Activated T-helper 17 cell treated with anti-CD3 and anti-CD28 coated beads, Interleukin-2, amount 50 U/mL, for 72 hours (primary cell): ENCODE data around the gene DGKZ. TPM values are rescaled to one million over a fixed set of nuclear protein-coding genes. Genes with fewer than 3 reads are reported as not detected.
A peak's percentile ranks its signal among the peaks of the same experiment; 100 is the strongest.
"Not testable (repeated sequence)": the region's sequence is repeated elsewhere in the genome, so short reads cannot be mapped to it uniquely, and the experiment has no call there.

Experiments used
- ATAC-seq: fragments of 150-1000 bp; cut with Tn5 transposase; replicated peaks from 2 replicates; pipeline ENCODE4 v1.10.0; 2021; ENCODE audit warnings: mild to moderate bottlenecking, moderate library complexity
- H3K27ac Mint-ChIP-seq: one replicate; pipeline ENCODE4 v1.8.0; 2022; ENCODE audit warnings: mixed read lengths
- H3K27me3 Mint-ChIP-seq: one replicate; pipeline ENCODE4 v1.8.0; 2022; ENCODE audit warnings: mixed read lengths
- H3K36me3 Mint-ChIP-seq: one replicate; pipeline ENCODE4 v1.8.0; 2022; ENCODE audit warnings: low read depth, mild to moderate bottlenecking, mixed read lengths
- H3K4me1 Mint-ChIP-seq: one replicate; pipeline ENCODE4 v1.8.0; 2022; ENCODE audit warnings: mixed read lengths
- H3K4me3 Mint-ChIP-seq: one replicate; pipeline ENCODE4 v1.8.0; 2022; ENCODE audit warnings: mild to moderate bottlenecking, mixed read lengths
- H3K9me3 Mint-ChIP-seq: one replicate; pipeline ENCODE4 v1.8.0; 2022; ENCODE audit warnings: mixed read lengths
- total RNA-seq, 2 donors: library from RNA; stranded (reverse); gene quantifications; one replicate each; pipeline ENCODE4 v1.2.3, GENCODE V29; 2022

The DGKZ gene
- total RNA-seq, 2 donors from 2014 or later, result 78.9 to 100 TPM

- no peak for ATAC-seq
- peak overlapping the region; percentile 92 for H3K4me3 Mint-ChIP-seq
- H3K27me3 Mint-ChIP-seq, result no peaks in the 10 kb centered on the region
- H3K4me1 Mint-ChIP-seq, result peaks cover 10% of the 10 kb centered on the region
- no peaks in the 10 kb centered on the region for H3K9me3 Mint-ChIP-seq
- H3K36me3 Mint-ChIP-seq, result peaks cover 9% of the 10 kb centered on the region
- peak overlapping the region; percentile 94 for H3K27ac Mint-ChIP-seq
These were observed 15.8 kb downstream of the DGKZ start for GRCh38 chr11:46363031-46363407.

DNA sequence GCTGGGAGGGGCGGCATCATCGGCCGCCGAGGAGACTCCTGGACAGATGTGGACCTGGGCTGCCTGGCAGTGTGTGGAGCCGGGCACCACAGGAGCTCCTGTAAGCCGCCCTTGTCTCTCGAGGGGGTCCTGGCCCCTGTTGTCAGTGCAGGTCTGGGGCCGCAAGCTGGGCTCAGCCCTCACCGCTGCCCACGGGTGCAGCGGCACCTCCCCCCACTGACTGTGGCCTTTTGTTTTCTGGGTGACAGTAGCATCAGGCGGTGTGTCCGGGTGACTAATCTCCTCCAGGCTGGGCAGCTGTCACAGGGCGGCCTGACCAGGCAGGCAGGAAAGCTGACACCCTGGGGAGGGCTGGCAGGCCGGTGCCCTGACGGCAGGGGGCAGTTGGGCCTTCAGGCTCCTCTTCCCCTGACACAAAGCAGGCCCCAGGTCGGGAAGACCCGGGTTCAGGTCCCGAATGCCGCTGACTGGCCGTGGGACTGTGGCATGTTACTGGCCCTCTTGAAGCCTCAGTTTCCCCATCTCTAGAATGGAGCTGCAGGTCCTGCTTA lies 16.3 kb downstream of the DGKZ start:
- Mint-ChIP-seq H3K4me1 (peaks cover 10% of the 10 kb centered on the region), H3K36me3 (peaks cover 13% of the 10 kb centered on the region), H3K27ac (peak overlapping the region; percentile 26), H3K4me3 (no peak overlapping the region), H3K27me3 (no peaks in the 10 kb centered on the region), H3K9me3 (no peaks in the 10 kb centered on the region)
- no peak for ATAC-seq

GRCh38 chr11:46364056-46364455 lies 16.8 kb downstream of the DGKZ start:
- H3K9me3 Mint-ChIP-seq, result no peaks in the 10 kb centered on the region
- peaks cover 10% of the 10 kb centered on the region for H3K4me1 Mint-ChIP-seq

GRCh38 chr11:46364791-46365190 lies 17.5 kb downstream of the DGKZ start:
- H3K27ac Mint-ChIP-seq, result peak overlapping the region; percentile 26
- no peak for ATAC-seq
- no peaks in the 10 kb centered on the region for H3K27me3 Mint-ChIP-seq
- peaks cover 10% of the 10 kb centered on the region for H3K4me1 Mint-ChIP-seq
- no peaks in the 10 kb centered on the region for H3K9me3 Mint-ChIP-seq
- H3K4me3 Mint-ChIP-seq, result no peak overlapping the region
- peaks cover 26% of the 10 kb centered on the region for H3K36me3 Mint-ChIP-seq

More at GRCh38 chr11:46364056-46364455, 16.8 kb downstream of the DGKZ start:
- Mint-ChIP-seq H3K36me3 (peaks cover 19% of the 10 kb centered on the region), H3K27me3 (no peaks in the 10 kb centered on the region), H3K27ac (peak overlapping the region; percentile 26), H3K4me3 (no peak overlapping the region)
- no peak for ATAC-seq

DNA sequence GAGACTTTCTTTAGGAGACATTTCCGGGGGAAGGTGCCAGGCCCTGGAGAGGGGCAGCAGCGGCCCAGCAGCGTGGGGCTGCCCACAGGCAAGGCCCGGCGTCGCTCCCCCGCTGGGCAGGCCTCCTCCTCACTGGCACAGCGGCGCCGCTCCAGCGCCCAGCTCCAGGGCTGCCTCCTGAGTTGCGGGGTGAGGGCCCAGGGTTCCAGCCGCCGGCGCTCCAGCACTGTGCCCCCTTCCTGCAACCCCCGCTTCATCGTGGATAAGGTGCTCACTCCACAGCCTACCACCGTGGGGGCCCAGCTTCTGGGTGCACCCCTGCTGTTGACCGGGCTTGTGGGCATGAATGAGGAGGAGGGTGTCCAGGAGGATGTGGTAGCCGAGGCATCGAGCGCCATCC lies 19.0 kb downstream of the DGKZ start:
- H3K4me3 Mint-ChIP-seq, result no peak overlapping the region
- ATAC-seq, result no peak
- peaks cover 10% of the 10 kb centered on the region for H3K4me1 Mint-ChIP-seq
- H3K9me3 Mint-ChIP-seq, result no peaks in the 10 kb centered on the region
- H3K27me3 Mint-ChIP-seq, result no peaks in the 10 kb centered on the region
- H3K27ac Mint-ChIP-seq, result no peak overlapping the region
- peaks cover 35% of the 10 kb centered on the region for H3K36me3 Mint-ChIP-seq

- peak overlapping the region; percentile 65 for H3K27ac Mint-ChIP-seq
- no peaks in the 10 kb centered on the region for H3K27me3 Mint-ChIP-seq
- H3K4me3 Mint-ChIP-seq, result peak overlapping the region; percentile 32
- ATAC-seq, result no peak
- peaks cover 10% of the 10 kb centered on the region for H3K4me1 Mint-ChIP-seq
- peaks cover 40% of the 10 kb centered on the region for H3K36me3 Mint-ChIP-seq
- no peaks in the 10 kb centered on the region for H3K9me3 Mint-ChIP-seq
These were observed 19.4 kb downstream of the DGKZ start for GRCh38 chr11:46366661-46367161.

GRCh38 chr11:46367244-46367915 lies 20.1 kb downstream of the DGKZ start:
- H3K36me3 Mint-ChIP-seq, result peaks cover 46% of the 10 kb centered on the region
- peaks cover 10% of the 10 kb centered on the region for H3K4me1 Mint-ChIP-seq
- H3K27ac Mint-ChIP-seq, result peak overlapping the region; percentile 65
- ATAC-seq, result peak; percentile 86
- peak overlapping the region; percentile 32 for H3K4me3 Mint-ChIP-seq
- H3K27me3 Mint-ChIP-seq, result no peaks in the 10 kb centered on the region
- no peaks in the 10 kb centered on the region for H3K9me3 Mint-ChIP-seq

- no peak overlapping the region for H3K27ac Mint-ChIP-seq
- no peaks in the 10 kb centered on the region for H3K9me3 Mint-ChIP-seq
- ATAC-seq, result no peak
- H3K4me1 Mint-ChIP-seq, result peaks cover 8% of the 10 kb centered on the region
- peaks cover 52% of the 10 kb centered on the region for H3K36me3 Mint-ChIP-seq
- no peaks in the 10 kb centered on the region for H3K27me3 Mint-ChIP-seq
- no peak overlapping the region for H3K4me3 Mint-ChIP-seq
These were observed 20.6 kb downstream of the DGKZ start for GRCh38 chr11:46367916-46368267.

DNA sequence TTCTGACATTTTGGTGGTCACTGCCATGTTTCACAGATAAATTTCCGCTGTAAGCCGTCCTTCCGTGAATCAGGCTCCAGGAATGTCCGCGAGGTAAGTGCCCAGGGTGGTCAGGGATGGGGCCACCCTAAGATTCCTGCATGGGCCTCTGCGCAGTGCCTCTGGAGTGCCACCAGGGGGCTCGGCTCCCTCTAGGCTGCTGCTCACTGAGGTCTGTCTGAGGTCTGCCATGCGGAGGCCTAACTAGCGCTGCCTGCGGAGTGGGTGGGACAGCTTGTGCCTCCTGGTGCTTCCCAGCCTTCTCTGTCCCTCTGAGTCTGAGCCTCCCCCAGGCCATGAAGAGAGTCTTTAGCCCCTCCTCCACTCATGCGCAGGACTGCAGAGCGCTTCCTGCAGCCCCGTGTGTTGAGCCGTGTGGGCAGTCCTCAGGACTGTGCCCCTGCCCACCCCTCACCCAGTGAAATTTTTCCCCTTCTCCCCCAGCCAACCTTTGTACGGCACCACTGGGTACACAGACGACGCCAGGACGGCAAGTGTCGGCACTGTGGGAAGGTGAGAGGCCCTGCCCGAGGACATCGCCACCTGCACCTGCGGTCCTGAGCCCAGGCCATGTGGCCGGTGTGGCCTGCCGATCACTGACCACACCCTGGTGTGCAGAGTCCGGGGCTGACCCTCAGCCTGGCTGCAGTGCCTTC lies 22.3 kb downstream of the DGKZ start:
- H3K9me3 Mint-ChIP-seq, result no peaks in the 10 kb centered on the region

GRCh38 chr11:46370253-46370652 lies 23.0 kb downstream of the DGKZ start:
- H3K4me1 Mint-ChIP-seq, result no peaks in the 10 kb centered on the region
- H3K4me3 Mint-ChIP-seq, result no peak overlapping the region
- H3K9me3 Mint-ChIP-seq, result no peaks in the 10 kb centered on the region
- H3K36me3 Mint-ChIP-seq, result peaks cover 75% of the 10 kb centered on the region
- no peak for ATAC-seq
- no peak overlapping the region for H3K27ac Mint-ChIP-seq
- H3K27me3 Mint-ChIP-seq, result no peaks in the 10 kb centered on the region

More for the DNA sequence above, 22.3 kb downstream of the DGKZ start:
- peaks cover 69% of the 10 kb centered on the region for H3K36me3 Mint-ChIP-seq
- H3K4me3 Mint-ChIP-seq, result no peak overlapping the region
- no peaks in the 10 kb centered on the region for H3K27me3 Mint-ChIP-seq
- ATAC-seq, result peak; percentile 69
- no peak overlapping the region for H3K27ac Mint-ChIP-seq
- H3K4me1 Mint-ChIP-seq, result peaks cover 5% of the 10 kb centered on the region

DNA sequence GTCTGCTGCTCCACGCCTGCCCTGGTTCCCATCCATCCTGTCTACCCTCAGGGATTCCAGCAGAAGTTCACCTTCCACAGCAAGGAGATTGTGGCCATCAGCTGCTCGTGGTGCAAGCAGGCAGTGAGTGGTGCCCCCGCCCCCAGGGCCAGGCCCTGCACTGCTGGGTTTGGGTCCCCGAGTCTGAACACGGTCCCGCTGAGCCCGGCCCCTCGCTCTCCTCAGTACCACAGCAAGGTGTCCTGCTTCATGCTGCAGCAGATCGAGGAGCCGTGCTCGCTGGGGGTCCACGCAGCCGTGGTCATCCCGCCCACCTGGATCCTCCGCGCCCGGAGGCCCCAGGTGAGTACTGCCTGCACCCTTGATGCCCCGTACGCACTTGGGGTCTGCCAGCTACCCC lies 24.0 kb downstream of the DGKZ start:
- not testable (repeated sequence) for H3K27ac Mint-ChIP-seq

GRCh38 chr11:46372086-46372485 lies 24.8 kb downstream of the DGKZ start:
- no peak overlapping the region for H3K27ac Mint-ChIP-seq
- no peaks in the 10 kb centered on the region for H3K4me1 Mint-ChIP-seq
- no peak for ATAC-seq
- peaks cover 87% of the 10 kb centered on the region for H3K36me3 Mint-ChIP-seq
- H3K9me3 Mint-ChIP-seq, result no peaks in the 10 kb centered on the region
- no peak overlapping the region for H3K4me3 Mint-ChIP-seq
- H3K27me3 Mint-ChIP-seq, result no peaks in the 10 kb centered on the region

More for the DNA sequence above, 24.0 kb downstream of the DGKZ start:
- H3K9me3 Mint-ChIP-seq, H3K4me1 Mint-ChIP-seq, H3K4me3 Mint-ChIP-seq, H3K27me3 Mint-ChIP-seq, ATAC-seq: not testable (repeated sequence)
- H3K36me3 Mint-ChIP-seq, result peaks cover 80% of the 10 kb centered on the region

DNA sequence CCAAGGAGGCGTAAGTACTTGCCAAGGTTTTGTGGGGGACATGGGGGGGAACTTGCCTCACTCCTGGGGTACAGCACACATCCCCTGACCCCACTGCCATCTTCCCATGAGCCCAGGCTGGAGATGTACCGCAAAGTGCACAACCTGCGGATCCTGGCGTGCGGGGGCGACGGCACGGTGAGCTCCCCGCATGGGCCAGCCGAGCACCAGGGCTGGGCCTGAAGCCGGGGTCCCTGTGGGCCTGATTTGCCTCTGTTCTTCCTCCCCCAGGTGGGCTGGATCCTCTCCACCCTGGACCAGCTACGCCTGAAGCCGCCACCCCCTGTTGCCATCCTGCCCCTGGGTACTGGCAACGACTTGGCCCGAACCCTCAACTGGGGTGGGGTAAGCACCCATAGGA lies 25.2 kb downstream of the DGKZ start:
- not testable (repeated sequence) for H3K27me3 Mint-ChIP-seq, H3K27ac Mint-ChIP-seq, H3K4me3 Mint-ChIP-seq, ATAC-seq, H3K4me1 Mint-ChIP-seq, H3K9me3 Mint-ChIP-seq
- H3K36me3 Mint-ChIP-seq, result peaks cover 87% of the 10 kb centered on the region

DNA sequence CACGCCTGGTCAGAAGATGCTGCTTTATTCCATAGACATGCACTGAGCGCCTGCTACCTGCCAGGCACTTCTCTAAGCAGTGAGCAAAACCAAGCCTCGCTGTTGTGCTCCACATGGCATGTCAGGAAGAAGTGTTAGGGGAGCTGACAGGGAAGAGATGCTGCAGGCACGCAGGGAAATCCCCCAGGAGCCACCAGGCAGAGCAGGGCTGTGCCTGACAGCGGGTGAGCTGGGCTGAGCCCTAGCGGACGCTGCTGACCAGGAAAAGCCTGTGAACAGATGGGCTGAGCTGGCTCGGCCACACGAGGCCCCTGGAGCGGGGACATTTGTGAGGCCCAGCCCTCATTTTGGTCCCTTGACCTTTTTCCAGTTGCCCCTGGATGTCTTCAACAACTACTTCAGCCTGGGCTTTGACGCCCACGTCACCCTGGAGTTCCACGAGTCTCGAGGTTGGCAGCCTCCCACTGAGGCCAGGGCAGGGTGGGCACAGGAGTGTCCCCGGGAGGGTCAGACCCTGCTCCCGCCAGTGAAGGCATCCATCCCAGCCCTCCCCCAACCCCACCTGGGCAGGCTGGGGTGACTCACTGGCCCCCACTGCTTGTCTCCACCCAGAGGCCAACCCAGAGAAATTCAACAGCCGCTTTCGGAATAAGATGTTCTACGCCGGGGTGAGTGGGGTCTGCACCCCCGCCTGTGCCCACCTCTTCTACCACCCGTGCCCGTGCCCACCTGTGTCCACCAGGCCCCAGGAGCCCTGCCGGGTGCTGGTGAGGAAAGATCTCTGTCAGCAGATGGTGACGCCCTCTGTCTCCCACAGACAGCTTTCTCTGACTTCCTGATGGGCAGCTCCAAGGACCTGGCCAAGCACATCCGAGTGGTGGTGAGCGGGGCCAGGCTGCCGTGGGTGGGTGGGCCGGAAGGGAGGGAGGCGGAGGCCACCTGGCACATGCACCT lies 26.8 kb downstream of the DGKZ start:
- H3K4me3 Mint-ChIP-seq, result no peak overlapping the region
- H3K36me3 Mint-ChIP-seq, result peaks cover 81% of the 10 kb centered on the region
- H3K4me1 Mint-ChIP-seq, result peaks cover 4% of the 10 kb centered on the region
- no peaks in the 10 kb centered on the region for H3K9me3 Mint-ChIP-seq
- no peak for ATAC-seq
- no peak overlapping the region for H3K27ac Mint-ChIP-seq
- no peaks in the 10 kb centered on the region for H3K27me3 Mint-ChIP-seq
